Superior temporal gyrus (tissue), 1 donor: ENCODE data around the gene DYSF.
A peak's percentile ranks its signal among the peaks of the same experiment; 100 is the strongest.

ENCODE experiments used
- DNase-seq: peaks from one replicate; pipeline ENCODE4 v3.0.0-alpha.2; 2016; ENCODE audit errors: extremely low spot score

The DYSF gene

DNA sequence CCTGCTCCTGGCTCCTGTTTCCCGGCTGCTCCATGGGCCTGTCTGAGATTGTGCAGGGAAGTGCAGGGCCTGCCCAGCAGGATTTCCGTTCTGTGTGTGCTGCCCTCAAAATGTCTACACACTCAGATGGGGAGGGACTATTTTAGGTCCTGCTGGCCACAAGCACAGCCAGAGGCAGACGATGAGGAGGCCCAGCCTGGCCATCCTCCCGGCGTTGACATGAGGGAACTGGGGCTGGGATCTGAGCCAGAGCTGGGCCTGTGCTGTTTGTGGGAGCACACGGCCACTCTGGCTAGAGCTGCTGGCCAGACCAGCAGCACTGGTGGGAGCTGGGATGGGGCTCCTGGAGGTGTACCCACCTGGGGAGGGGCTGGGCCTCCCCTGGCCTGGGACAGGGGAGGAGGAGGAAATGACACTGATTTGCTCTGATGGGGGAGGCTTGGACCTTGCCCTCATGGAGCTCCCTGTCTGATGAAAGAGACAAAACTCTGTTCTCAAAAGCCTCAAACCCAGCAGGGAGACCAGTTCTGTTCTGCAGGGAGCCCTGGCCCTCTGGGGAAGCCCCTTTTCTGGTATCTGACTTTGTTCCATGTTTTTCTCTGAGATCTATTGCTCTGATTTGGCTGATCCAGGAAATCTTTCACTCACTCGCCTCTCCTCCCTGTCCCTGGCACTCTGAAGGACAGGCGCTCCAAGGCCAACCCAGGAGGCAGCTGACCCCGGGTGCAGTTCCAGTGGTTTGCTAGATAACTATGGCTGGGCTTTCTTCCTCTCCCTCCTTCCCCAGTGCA is 161.8 kb downstream of the DYSF start:
- DNase-seq: peak; percentile 71

DNA sequence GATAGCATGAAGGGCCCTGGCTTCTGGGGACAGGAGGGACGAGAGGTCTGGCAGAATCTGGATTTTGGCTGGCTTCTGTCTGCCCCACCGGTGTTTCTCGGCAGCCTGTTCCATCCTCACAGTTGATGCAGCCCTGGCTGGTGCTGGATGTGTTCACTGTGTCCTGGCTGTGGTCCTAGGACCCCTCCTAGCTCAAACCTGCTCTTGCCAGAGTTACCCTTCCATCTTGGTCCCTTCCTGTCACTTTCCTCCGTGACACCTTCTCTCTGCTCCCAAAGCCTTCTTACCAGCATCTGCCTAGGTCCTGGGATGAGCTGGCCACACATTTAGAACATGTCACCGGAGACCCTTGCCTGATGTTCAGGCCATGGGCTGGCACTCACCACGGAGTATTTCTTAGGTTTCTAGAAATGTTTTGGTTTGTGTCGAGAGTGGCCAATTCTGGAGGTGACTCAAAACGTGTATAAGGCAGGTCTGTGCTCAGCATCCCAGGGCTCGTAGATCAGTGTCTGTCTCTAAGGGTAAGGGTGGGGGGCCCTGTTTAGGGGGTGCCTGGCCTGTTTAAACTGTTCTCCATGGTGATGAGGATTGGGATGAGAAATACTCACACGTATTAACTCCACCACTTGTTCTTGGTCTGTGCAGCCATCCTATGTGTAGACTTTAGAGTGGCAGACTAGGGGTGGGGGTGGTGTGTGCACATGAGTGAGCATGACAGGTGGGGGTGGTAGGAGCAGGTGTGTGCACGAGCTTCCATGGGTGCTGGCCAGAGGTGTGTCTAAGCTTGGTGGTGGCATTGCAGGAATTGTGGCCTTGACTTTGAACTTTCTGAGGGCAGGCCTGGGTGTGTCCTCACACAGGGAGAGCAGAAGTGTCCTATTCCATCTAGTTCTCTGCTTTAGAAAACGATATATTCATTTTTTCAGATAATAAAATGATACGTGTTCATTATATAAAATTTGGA is 162.7 kb downstream of the DYSF start:
- no peak for DNase-seq

DNA sequence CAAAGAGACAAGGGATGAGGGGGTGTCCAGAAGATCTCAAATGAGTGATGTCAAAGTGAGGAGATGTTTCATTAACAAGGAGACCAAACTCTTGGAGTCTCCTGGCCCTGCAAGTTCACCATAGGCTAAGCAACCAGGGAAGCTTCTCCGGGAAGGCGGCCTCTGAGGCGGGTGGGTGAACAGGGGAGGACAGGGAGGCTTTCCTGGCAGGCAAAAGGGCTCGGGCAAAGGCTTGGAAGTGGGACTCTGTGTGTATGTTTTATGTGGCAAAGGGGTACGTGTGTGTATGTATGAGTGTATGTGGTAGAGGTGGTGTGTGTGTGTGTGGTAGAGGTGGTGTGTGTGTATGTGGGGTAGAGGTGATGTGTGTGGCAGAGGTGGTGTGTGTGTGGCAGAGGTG is 163.9 kb downstream of the DYSF start:
- no peak for DNase-seq

DNA sequence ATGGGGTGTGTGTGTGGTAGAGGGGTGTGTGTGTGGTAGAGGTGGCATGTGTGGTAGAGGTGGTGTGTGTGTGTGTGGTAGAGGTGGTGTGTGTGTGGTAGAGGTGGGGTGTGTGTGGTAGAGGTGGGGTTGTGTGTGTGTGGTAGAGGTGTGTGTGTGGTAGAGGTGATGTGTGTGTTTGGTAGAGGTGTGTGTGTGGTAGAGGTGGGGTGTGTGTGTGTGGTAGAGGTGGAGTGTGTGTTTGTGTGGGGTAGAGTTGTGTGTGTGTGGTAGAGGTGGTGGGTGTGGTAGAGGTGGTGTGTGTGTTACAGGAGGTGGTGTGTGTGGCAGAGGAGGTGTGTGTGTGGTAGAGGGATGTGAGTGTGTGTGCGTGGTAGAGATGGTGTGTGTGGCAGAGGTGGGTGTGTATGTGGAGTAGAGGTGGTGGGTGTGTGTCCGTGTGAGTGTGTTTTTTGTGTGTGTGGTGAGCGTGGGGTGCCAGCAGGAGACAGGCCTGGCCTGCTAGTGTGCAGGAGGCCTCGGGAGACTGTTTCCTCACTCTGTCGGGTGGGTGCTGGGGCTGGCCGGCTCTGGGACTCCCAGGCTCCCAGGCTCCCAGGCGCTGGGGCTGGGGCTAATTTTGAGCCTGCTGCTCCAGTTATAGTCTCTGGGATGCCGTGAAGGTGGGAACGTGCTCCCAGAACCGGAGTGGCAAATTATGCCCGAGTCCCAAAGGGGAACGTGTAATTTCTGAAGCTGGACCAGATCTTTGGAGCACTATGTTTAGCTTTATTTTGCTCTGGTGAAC is 165.2 kb downstream of the DYSF start:
- no peak for DNase-seq

DNA sequence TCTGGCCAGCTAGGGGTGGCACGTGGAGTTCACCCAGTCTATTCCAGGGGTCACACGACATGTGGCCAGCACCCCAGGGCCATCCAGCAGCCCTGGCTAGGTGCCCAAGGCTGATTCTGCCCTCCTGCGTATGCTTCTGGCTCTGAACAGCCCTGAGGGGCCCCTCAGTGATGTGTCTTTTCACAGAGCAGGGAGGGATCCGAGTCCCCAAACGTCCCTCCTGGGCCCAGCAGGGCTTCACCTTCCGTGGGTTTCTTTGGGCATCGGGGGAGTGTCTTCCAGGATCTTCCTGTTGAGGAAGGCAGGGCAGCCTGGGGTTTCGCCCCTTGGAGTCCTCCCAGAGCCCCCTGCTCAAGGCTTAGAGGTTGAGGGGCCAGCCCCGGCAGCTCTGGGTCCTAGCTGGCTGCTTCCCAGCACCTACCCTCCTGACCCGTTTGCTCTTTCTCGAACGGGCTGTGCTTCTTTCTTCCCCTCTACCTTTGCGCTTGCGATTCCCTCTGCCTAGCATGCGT is 165.9 kb downstream of the DYSF start:
- no peak for DNase-seq

DNA sequence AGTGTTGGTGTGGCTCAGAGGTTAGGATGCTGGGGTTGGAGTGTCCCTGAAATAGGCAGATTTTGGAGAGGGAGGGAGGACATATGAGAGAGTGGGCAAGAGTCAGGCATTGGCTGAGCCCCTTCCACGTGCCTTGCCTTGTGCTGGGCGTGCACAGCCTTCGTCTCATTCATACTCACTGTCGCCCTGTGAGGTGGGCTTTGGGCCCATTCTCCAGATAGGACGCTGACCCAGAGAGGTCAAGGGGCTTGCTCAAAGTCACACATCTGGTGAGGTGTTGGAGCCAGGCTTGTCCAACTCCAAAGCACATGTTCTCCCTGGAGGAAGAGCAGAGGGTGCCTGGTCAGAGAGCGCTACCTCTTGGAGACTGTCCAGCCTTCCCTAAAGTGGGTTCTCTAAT is 166.8 kb downstream of the DYSF start:
- DNase-seq: no peak

DNA sequence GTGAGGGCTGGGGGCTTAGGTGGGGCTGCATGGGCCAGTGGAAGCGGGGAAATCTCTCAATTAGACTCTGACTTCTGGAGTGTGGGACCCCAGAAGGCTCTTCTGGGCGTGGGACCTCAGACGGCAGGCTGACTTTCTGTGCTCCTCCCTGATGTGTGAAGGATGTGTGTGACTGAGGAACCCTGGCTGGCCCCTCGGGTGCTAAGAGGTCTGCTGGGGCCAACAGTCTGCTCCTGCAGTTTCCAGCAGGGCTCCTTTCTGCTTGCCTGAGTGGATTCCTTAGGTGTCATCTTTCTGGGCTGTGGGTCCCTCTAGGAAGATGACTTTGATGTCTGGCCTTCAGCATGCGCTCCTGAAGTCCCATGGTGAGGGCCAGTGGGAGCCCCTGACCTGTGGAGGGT is 167.5 kb downstream of the DYSF start:
- no peak for DNase-seq

DNA sequence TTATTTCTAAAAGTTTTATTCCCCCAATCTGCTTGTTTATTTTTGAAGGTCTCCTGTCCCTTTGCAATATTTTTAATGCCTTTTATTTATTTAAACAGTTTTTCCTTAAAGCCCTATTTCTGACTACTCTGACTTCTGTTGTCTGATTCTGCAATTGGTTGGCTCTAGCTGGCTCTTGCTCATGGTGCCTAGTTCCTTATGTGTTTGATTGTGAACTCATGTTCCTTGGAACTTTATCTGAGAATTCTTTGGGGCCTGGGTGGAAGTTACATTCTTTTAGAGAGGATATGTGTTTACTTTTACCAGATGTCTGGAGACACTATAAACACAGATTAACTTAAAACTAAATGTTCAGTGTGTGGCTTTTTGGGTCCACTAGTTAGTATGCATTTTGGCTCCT is 175.9 kb downstream of the DYSF start:
- no peak for DNase-seq

DNA sequence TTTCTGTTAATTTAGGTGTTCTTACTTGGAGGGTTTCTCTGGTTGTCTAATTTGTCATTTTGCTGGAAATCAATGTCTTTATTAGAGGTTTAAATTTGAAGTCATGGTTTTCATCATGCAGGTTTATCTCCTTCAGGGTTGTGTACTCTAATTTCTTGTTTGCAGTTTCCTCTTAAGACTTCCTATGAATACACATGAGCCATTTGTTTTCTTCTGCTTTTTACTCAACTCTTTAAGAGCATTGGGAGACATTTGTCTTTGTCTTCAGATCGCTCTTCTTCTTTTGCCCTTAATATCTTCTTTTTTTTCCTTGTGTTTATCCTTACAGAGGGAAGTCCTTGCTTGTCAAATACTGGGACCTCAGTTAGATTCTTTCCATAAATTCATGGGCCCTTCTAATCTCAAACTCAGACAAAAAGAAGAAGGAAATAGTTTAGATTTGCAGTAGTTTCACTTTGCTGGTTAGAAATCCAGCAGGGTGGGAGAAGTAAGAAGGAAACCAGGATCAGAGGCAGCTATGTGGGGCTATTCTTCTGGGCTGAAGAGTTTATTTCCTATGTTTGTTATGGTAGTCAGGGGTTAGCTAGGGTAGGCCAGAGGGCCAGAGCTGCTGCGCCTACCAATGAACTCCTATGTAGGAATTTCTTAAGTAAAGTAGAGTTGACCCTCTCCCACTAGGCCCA is 176.6 kb downstream of the DYSF start:
- DNase-seq: no peak

DNA sequence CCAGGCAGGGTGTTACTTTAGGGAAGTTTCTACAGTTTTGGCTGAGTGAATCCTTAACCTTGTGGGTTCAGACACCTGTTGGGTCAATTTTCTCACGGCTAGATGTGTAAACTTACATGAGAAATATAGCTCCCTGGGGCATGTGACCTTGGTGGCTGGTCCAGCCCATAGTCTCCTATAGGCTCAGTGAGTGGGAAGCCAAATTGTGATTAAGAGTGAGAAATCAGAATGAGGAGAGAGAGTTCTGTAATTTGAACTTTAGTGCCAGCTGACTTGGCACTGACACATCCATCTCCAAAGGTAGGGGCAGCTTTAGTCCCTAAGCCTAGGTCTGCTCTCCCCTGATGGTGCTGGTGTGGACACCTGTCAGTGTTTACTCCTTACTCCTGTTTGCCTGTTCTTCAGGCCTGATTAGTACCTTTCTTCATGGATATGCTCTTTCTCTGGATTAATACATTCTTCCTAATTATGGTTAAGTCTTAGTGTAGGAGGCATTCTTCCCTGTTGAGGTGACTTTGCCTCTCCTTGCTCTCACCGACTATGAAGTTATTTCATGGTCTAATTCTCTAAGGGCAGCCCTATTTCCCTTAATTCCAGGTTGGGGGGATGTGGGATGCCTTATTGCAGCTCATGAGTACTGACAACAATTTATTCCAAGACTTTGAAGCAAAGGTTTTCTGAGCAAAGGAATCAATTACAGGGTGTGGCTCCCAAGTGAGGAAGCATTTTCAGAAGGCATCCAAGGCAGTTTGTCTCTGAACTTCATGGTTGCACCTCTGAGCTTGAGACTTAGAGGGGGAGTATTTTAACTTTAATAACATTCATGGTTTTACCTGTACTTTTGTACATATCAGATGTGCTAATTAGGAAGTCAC is 177.3 kb downstream of the DYSF start:
- no peak for DNase-seq

DNA sequence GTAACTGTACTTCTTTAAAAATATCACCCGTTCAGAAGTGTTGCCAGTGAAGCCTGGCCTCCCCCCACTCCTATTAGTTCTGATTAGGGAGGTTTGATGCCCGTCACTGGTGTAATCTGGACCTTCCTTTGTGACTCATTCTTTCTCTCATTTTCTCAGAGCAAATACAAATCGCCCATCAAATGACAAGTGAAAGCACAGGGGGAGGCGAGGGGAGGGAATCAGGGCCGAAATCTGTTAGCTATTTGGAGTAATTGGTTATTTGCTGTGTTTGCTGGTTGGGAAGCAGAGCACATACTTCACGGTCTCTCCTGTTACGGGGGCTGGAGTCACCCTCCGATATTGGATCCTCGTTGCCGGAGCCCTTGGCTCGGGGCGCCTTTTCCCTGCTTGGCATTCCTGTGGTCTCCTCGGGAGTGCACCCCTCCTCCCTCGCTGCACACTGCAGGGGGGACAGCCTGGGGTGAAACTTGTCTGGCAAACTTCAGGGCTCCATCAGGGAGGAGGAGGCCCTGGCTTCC is 178.1 kb downstream of the DYSF start:
- DNase-seq: no peak

DNA sequence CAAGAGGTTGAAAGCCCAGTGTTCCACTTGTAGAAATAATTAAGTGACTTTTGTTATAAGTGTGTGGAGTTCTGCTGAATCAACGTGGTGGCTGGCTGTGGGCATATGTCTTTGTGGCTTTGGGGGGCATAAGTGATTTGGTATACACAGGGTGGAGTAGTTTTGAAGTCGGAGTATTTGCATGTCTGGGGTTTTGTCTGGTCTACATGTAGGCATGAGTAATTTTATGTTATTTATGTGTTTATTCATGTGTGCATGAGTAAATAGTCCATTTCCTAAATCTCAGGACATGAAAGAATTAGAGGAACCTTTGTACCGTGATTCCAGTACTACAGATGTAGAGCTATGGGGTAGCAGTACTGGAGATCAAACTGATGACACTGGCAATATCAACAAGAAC is 179.7 kb downstream of the DYSF start:
- no peak for DNase-seq

DNA sequence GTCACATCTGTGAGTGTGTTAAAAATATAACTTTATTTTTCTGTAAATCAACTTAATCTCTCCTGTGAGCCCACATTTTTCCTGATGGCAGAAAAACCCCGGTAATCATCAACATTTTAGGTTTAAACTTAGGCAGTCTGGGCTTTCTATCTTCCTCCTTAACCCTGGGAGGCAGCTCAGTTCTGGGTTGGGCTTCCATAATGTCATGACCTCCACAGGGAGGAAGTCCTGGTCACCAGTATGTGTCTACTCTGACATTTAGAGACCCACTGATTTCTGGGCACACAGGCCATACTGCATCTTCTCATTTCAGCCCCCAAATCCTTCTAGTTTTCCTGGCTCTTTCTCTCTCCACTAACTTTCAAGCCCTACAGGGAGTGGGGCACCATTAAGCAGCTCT is 181.2 kb downstream of the DYSF start:
- no peak for DNase-seq

DNA sequence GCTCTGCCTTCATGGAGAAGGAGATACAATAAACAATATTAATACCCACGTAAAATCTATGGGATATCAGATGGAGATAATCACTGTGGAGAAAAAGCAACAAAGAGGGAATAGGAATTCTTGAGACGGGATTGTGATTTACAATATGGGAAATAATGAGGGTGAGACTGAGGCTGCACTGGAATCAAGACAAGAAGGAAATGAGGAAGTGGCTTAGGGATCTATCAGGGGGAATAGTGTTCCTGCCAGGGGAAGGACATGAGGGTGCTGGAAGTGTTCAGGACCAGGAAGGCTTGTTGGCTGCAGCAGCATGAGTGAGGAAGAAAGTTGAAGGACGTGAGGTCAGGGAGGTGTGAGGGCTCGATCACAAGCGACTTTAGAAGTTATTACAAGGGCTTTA is 182.4 kb downstream of the DYSF start:
- no peak for DNase-seq

DNA sequence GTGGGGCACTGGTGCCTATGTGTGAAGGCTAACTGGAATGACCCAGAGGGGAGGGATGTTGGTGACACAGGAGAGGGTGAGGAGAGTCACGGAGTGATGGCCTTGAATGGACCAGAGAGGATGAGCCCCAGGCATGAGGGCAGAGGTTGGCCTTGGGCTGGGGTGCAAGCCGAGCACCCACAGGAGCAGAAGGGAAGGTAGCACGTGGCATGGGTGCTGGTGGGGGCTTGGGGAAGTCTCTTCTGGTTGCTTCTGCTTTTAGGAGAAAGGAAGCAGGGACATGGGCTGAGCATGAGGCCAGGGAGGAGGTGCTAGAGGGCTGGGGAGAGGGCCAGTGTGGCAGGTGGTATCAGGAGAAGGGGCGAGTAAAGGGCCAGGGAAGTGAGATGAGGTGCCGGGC is 183.8 kb downstream of the DYSF start:
- no peak for DNase-seq

DNA sequence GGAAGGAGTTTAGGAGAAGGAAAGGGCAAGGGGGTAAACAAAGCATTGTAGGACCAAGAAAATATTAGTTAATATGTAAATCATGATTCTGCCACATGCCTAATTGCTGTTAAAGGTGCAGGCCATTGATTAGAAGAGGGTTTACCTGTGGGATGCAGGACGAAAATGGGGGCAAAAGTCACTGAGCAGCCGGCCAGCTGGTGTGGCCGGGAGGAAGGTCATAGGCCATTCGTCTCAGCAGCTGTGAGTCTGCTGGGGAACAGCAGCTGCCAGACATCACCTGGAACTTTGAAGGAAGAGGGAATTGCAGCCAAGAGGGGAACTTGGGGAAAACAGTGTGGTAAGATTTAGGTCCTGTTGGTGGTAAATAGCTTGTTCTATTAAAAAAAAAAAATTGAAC is 184.4 kb downstream of the DYSF start:
- no peak for DNase-seq

DNA sequence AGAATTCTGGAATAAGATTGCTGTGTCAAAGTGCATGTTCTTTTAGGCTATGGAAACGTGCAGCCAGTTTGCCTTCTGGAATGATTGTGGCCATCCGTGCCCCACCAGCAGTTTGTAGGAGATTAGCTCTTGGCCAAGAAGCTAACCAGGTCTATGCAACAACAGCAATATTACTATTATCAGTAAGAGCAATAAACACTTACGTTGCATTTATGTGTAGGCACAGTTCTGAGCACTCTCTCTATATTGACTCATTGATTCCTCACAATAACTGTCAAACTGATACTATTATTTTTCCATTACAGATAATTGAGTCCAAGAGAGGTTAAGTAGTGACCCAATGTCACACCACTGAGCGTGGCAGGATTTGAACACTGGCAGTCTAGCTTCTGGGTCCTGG is 186.4 kb downstream of the DYSF start:
- DNase-seq: no peak

DNA sequence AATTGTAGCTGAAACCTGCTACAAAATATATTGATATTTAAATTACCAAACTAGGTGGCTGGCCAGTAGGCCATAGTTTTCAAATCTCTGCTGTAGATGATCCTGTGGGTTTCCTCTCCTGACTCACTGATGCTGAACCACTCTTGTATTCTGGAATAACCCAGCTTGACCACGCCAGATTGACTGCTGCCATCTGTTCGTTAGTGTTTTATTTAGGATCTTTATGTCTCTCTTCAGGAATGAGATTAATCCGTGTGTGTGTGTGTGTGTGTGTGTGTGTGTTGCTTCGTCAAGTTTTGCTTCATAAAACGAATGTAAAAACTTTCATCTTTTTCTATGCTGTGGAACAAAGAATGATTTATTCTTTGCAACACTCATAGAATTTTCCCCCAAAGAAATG is 187.1 kb downstream of the DYSF start:
- DNase-seq: no peak

DNA sequence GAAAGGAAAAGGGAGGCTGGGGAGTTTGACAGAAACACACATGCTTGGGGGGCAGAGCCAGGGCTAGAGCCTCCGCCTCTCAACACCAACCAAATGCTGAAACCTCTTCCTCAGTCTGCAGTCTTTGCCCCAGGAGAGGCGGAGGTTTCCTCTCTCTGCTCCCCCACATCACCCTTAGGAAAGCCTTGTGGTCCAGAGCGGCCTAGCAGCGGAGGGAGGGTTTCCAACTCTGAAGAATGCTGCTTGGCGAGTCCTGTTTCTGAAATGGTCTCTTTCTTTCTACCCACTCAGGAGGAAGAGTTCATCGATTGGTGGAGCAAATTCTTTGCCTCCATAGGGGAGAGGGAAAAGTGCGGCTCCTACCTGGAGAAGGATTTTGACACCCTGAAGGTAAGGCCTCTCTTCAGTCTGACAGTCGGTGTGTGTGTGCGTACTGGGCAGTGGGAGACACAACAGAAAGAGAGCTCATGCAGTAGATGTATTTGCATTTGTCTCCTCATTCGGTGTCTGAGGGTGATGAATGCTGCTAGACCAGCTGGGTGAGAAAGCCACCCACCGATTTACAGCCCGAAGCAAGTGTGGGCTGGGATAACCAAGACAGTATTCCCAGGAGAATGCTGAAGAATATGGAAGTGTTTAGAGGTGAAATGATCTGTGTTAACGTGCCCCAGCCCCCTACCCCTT is 190.5 kb downstream of the DYSF start:
- no peak for DNase-seq

DNA sequence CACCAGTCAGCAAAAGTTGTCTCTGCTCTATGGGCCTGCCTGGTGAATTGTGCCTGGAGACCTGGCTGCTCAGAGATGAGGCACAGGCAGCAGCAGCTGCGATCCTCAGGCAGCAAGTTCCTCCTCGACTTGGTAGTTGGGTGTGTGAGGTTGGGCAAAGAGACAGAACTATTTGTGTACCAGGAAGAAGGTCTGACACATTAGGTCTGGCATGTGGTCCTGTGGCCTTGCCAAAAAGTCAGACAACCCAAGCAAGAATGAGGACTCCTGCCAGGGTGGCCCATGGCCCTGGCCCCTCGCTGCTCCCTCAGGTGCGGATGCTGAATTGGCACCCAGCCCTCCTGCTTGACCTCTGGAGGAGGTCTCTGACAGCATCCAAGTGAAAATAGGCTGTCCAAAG is 192.7 kb downstream of the DYSF start:
- no peak for DNase-seq
